SHP77 (cell line): ENCODE data around the gene NPIPB2.
"Not testable (repeated sequence)": the region's sequence is repeated elsewhere in the genome, so short reads cannot be mapped to it uniquely, and the experiment has no call there.

Experiments
- DNase-seq, 2 experiments: peaks; one replicate each; lab custom pipeline; 2025; lab: John Stamatoyannopoulos, UW

The NPIPB2 gene

GRCh38 chr16:11941945-11942344, at the start of gene NPIPB2:
Gene NPIPB2, minus strand, starts transcription at chr16:11942045. Its CDS starts 0 bp downstream, at chr16:11942045.
- not testable (repeated sequence) for DNase-seq

GRCh38 chr16:11990702-11991390, 49.0 kb upstream of the NPIPB2 start:
- no peak for DNase-seq

DNA sequence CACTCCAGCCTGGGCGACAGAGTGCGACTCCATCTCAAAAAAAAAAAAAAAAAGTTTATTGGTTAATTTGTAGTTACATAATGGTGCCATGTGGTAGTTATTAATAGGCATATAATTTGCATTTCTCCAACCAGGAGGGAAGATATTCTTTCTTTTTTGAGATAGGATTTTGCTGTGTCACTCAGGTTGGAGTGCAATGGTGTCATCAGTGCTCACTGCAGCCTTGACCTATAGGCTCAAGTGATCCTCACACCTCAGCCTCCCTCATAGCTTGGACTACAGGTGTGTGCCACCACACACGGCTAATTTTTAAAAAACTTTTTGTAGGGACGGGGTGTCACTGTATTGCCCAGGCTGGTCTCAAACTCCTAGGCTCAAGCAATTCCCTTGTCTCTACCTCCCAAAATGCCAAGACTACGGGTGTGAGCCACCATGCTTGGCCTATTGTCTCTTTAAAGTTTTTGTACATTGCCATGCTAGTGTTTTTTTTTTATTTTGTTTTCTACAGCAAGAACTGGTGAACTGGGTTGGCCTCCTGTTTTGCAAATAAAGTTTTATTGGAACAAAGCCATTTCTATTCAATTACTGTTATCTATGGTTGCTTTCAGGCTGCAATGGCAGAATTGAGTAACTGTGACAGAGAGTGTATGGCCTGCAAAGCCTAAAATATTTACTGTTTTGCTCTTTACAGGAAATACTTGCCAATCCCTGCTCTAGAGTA, 46.6 kb upstream of the NPIPB2 start:
- DNase-seq, result no peak

DNA sequence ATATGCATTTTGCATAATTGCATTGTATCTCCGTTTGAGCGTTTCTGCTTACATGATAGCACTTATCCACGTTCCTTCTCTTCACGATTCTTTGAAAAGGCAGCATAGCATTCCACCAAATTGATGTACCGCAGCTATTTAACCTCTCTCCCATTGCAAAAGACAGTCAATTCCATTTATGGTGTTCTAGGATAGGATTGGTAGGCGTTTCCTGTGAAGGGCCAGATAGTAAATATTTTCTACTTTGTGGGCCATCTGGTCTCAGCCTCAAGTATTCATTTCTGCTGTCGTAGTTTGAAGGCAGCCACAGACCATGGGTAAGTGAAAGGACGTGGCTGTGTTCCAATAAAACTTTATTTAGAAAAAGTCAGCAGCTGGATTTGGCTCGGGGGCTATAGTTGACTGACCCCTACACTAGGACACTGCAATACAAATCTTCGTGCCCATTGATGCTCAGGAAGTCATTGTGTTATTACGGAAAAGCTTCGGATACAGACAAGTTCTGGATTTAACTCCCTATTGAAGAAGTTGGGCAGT, 44.7 kb upstream of the NPIPB2 start:
- no peak for DNase-seq

GRCh38 chr16:11985250-11985649, 43.4 kb upstream of the NPIPB2 start:
- DNase-seq, result no peak

- DNase-seq, result no peak
These were observed 38.4 kb upstream of the NPIPB2 start for GRCh38 chr16:11980136-11980844.

GRCh38 chr16:11979013-11979672, 37.3 kb upstream of the NPIPB2 start:
- DNase-seq, result no peak

DNA sequence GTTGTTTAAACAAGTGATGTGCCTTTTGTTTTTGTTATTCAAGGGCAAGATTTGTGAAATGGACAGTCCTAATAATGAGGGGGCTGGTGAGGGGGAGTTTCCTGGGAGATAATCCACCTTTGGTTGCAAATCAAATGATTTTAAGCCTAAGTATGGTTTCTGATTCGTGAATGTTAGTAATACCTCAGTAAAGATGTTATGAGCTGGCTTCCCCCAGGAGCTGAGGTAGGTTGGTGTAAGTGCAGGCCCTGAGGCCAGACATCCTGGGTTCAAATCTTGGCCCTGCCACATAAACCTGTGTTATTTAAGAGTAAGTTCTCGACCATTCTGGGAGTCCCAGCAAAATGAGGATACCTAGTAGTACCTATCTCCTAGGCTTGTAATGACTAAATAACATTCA, 36.2 kb upstream of the NPIPB2 start:
- DNase-seq, result no peak

- DNase-seq, result no peak
These were observed 35.7 kb upstream of the NPIPB2 start for GRCh38 chr16:11977376-11978041.

DNA sequence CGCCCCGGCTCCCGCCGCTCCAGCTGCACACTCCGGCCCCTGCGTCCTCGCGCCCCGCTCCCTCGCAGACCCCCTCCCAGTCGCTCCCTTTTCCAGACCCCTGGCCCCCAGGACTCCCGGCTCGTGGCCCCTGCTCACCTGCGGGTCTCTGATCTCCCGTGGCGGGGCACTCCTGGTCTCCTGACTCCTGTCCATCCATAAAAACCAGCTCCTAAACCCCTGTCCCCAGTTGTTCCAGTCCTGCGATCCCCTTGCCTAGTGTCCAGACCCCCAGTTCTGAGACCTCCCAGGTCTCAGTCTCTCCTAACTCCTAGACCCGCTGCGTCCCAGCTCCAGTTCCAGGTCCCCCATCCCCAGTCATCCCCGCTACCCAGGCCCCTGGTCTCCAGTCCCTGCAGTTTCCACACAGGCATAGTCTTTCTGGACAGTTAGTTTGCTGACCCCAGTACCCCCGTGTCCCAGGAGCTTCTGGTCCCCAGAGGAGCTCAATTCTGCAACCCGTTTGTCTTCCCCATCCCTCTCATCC, 35.1 kb upstream of the NPIPB2 start:
- no peak for DNase-seq

DNA sequence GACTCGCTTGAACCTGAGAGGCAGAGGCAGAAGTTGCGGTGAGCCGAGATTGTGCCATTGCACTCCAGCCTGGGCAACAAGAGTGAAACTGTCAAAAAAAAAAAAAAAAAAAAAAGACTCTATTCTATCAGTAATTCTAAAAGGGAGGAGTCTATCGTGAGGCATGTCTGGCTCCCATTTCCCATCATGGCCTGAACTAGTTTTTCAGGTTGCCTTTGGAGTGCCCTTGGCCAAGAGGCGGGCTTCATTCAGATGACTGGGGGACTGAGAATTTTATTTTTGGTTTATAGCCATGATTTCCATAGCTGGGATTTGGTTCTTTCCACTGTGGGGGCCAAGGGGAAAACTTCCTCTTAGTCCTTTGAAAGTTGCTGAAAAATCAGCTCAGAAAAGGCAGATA, 31.2 kb upstream of the NPIPB2 start:
- no peak for DNase-seq

DNA sequence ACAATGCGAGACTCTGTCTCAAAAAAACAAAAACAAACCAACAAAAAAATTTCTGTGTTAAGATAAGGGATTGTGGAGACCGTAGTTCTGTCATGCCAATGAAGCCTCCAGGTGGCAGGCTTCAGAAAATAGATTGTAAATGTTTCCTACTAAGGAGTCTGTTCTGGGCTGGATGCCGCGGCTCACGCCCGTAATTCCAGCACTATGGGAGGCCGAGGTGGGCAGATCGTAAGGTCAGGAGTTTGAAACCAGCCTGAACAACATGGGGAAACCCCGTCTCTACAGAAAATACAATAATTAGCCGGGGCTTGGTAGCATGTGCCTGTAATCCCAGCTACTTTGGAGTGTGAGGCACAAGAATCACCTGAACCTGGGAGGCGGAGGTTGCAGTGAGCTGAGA, 30.3 kb upstream of the NPIPB2 start:
- DNase-seq, result no peak

- not testable (repeated sequence) for DNase-seq
These were observed 28.4 kb upstream of the NPIPB2 start for GRCh38 chr16:11970292-11970691.

- DNase-seq, result no peak
These were observed 26.7 kb upstream of the NPIPB2 start for GRCh38 chr16:11968577-11968976.

GRCh38 chr16:11967195-11967911, 25.5 kb upstream of the NPIPB2 start:
- DNase-seq, result no peak

DNA sequence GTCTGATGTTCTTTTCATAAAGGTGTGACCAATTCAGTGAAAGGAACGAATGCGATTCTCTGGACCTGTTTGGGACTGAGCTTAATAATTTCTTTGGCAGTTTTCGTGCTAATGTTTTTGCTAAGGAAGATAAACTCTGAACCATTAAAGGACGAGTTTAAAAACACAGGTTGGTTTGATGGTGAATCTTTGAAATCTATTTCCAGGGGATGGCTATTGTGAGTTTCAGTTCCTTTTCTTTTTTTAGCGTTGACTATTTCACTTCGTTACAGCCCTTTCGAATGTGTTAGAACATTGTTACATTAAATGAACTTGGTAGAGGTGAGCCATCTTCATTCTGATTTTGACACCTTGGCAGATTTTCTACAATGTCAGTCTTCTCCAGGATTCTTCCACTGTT, 24.3 kb upstream of the NPIPB2 start:
- DNase-seq, result no peak

GRCh38 chr16:11964761-11965551, 23.1 kb upstream of the NPIPB2 start, which contains the start of gene TNFRSF17:
Gene TNFRSF17, plus strand, starts transcription at chr16:11965210. Its CDS starts 115 bp downstream, at chr16:11965325.
- no peak for DNase-seq

DNA sequence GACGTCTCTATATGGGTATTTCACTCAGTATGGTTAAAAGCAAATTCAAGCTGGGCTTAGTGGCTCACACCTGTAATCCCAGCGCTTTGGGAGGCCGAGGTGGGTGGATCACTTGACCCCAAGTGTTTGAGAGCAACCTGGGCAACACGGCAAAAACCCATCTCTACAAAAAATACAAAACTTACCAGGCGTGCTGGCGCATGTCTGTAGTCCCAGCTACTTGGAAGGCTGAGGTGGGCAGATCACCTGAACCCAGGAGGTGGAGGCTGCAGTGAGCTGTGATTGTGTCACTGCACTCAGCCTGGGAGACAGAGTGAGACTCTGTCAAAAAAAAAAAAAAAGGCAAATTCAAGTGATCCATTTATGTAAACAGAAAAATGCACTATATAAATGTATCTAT, 21.9 kb upstream of the NPIPB2 start:
- DNase-seq, result no peak

DNA sequence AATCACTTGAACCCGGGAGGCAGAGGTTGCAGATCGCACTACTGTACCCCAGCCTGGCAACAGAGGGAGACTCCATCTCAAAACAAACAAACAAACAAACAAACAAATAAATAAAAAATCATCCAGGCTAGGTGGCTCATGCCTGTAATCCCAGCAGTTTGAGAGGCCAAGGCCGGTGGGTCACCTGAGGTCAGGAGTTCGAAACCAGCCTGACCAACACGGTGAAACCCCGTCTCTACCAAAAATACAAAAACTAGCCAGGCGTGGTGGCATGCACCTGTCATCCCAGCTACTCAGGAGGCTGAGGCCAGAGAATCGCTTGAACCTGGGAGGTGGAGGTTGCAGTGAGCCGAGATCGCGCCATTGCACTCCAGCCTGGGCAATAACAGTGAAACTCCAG, 21.1 kb upstream of the NPIPB2 start:
- DNase-seq, result not testable (repeated sequence)

- not testable (repeated sequence) for DNase-seq
These were observed 20.6 kb upstream of the NPIPB2 start for GRCh38 chr16:11962457-11962856.
